Stomach (tissue), 9 donors: Measurements from ENCODE around the gene TMEM187. TPM values are rescaled to one million over a fixed set of nuclear protein-coding genes. Genes with fewer than 3 reads are reported as not detected.
A peak's percentile ranks its signal among the peaks of the same experiment; 100 is the strongest.

Source experiments
- DNase-seq, 2 donors: peaks; one replicate each; pipeline versions ENCODE4 v3.0.0 to v3.0.0-alpha.2; 2013 to 2019
- H3K27ac ChIP-seq, 5 donors: fragments of 200-600 bp in 4 of 5; sonication (generic) in 4 of 5; one replicate each; pipeline ENCODE4 v1.5.1; 2013 to 2019; ENCODE audit warnings: mild to moderate bottlenecking in 1 of 5, moderate library complexity in 1 of 5
- H3K27me3 ChIP-seq, 3 donors: fragments of 200-600 bp; sonication (generic); one replicate each; pipeline ENCODE4 v1.5.1; 2017 to 2019; ENCODE audit warnings: mixed run types in 1 of 3
- H3K36me3 ChIP-seq, 4 donors: fragments of 200-600 bp; sonication (generic); 1 replicate in 3 of 4; 2 replicates in 1 of 4; pipeline ENCODE4 v1.5.1; 2016 to 2019
- H3K4me1 ChIP-seq, 4 donors: fragments of 200-600 bp; sonication (generic); one replicate each; pipeline ENCODE4 v1.5.1; 2016 to 2019
- H3K4me3 ChIP-seq, 4 donors: fragments of 200-600 bp; sonication (generic) in 3 of 4; one replicate each; pipeline ENCODE4 v1.5.1; 2016 to 2019; ENCODE audit warnings: mild to moderate bottlenecking in 1 of 4
- H3K9me3 ChIP-seq, 4 donors: fragments of 200-600 bp; sonication (generic); one replicate each; pipeline ENCODE4 v1.5.1; 2016 to 2019
- CTCF ChIP-seq, 7 experiments: fragments of 450-650 bp in 4 of 7; fragments of 200-600 bp in 3 of 7; sonication (generic) in 3 of 7; IDR thresholded peaks; one replicate each; pipeline ENCODE4 v1.5.1; 2016 to 2019; ENCODE audit warnings: antibody characterized with exemption in 7 of 7, control low read depth in 2 of 7, mild to moderate bottlenecking in 1 of 7
- EP300 ChIP-seq: sonication (generic); formaldehyde crosslinking; IDR thresholded peaks from one replicate; pipeline ENCODE4 v1.6.1; 2017; ENCODE audit warnings: antibody characterized with exemption
- POLR2A ChIP-seq, 4 donors: fragments of 450-650 bp; IDR thresholded peaks; one replicate each; pipeline ENCODE4 v1.6.1; 2016; ENCODE audit warnings: antibody characterized with exemption in 4 of 4, control low read depth in 2 of 4, mild to moderate bottlenecking in 1 of 4, moderate library complexity in 1 of 4
- POLR2AphosphoS5 ChIP-seq, 3 donors: sonication (generic); formaldehyde crosslinking; IDR thresholded peaks; one replicate each; pipeline ENCODE4 v1.6.1; 2016; ENCODE audit warnings: antibody characterized with exemption in 3 of 3
- WGBS, 5 donors: extraction: QIAGEN DNeasy Blood & Tissue Kit in 3 of 5; methylation state at CpG; one replicate each; pipeline versions ENCODE4 v1.1.5 to v1.1.7; 2013 to 2018; 5-methylcytosine and 5-hydroxymethylcytosine counted together
- intact Hi-C: fragments of 100-400 bp; cut with DNase I; formaldehyde crosslinking; loops from one replicate; pipeline ENCODE4 v1.15.1; 2023; ENCODE audit warnings: low total_unique reads
- polyA plus RNA-seq, 3 donors: library from polyadenylated mRNA; stranded (reverse); fragments of 200-250 nt; gene quantifications; one replicate each; pipeline ENCODE4 v1.2.3, GENCODE V29; 2013
- small RNA-seq, 4 donors: library from RNA; depleted of rRNA; stranded (forward); fragments of <200 nt; gene quantifications; one replicate each; pipeline ENCODE3, GENCODE V24; 2016
- total RNA-seq, 5 donors: library from RNA; depleted of rRNA; stranded (reverse); fragments of >200 nt; gene quantifications; one replicate each; pipeline versions ENCODE4 v1.1.0 to v1.2.3, GENCODE V29; 2014 to 2016
- donor health status: healthy with polysubstance abuse.
- donor health status: Bipolar disorder and iron deficiency.
- donor health status: healthy.

TMEM187 gene
- total and polyA plus RNA-seq, 8 donors, result 0.89 to 16.2 (median 4.6) TPM; not detected in 1

GRCh38 chrX:154030715-154031305 lies 58.3 kb downstream of the TMEM187 start:
- intact Hi-C loops, result no loop called here
- H3K36me3 ChIP-seq, result peaks cover 9 to 53% (median 46%) of the 10 kb centered on the region in 4 donors
- TF ChIP-seq POLR2AphosphoS5 (IDR thresholded peaks at IDR 0.05) (no peak), EP300 (no peak), POLR2A (IDR thresholded peaks at IDR 0.05) (no peak), CTCF (IDR thresholded peaks at IDR 0.05) (no peak)
- no peak overlapping the region for H3K4me3 ChIP-seq
- H3K9me3 ChIP-seq, result no peaks in the 10 kb centered on the region
- no peak overlapping the region for H3K27ac ChIP-seq
- H3K4me1 ChIP-seq, result peaks cover 0 to 23% (median 10%) of the 10 kb centered on the region in 4 donors
- DNase-seq, result no peak
- peaks cover 0 to 5% (median 0%) of the 10 kb centered on the region in 3 donors for H3K27me3 ChIP-seq
- whole genome bisulfite sequencing, 5 donors, result 85 to 95% (median 90%) methylated on average over 24 to 29 of the region's 29 CpGs

GRCh38 chrX:154032160-154032559 lies 59.6 kb downstream of the TMEM187 start:
- peaks cover 9 to 49% (median 43%) of the 10 kb centered on the region in 4 donors for H3K36me3 ChIP-seq
- peak in 1 of 2 donors; percentile 38 for DNase-seq
- intact Hi-C loops, result no loop called here
- peaks cover 0 to 27% (median 10%) of the 10 kb centered on the region in 4 donors for H3K4me1 ChIP-seq
- H3K27ac ChIP-seq, result no peak overlapping the region
- TF ChIP-seq EP300 (no peak), CTCF (IDR thresholded peaks at IDR 0.05) (no peak), POLR2A (IDR thresholded peaks at IDR 0.05) (no peak), POLR2AphosphoS5 (IDR thresholded peaks at IDR 0.05) (no peak)
- no peaks in the 10 kb centered on the region for H3K9me3 ChIP-seq
- peaks cover 0 to 5% (median 0%) of the 10 kb centered on the region in 3 donors for H3K27me3 ChIP-seq
- H3K4me3 ChIP-seq, result no peak overlapping the region
- WGBS, 5 donors, result 77 to 87% (median 80%) methylated on average over 7 to 11 of the region's 11 CpGs

GRCh38 chrX:154032653-154033052 lies 60.1 kb downstream of the TMEM187 start:
- TF ChIP-seq POLR2A (IDR thresholded peaks at IDR 0.05), result no peak
- no peak for TF ChIP-seq CTCF (IDR thresholded peaks at IDR 0.05)
- TF ChIP-seq EP300, result no peak
- Histone ChIP-seq H3K9me3 (no peaks in the 10 kb centered on the region), H3K4me1 (peaks cover 0 to 27% (median 10%) of the 10 kb centered on the region in 4 donors), H3K27me3 (peaks cover 0 to 5% (median 0%) of the 10 kb centered on the region in 3 donors), H3K27ac (no peak overlapping the region), H3K4me3 (no peak overlapping the region), H3K36me3 (peaks cover 9 to 44% (median 38%) of the 10 kb centered on the region in 4 donors)
- intact Hi-C loops, result no loop called here
- no peak for DNase-seq
- 67 to 72% (median 71%) methylated on average over 1 to 9 of the region's 9 CpGs for WGBS, 5 donors

Small RNAs within 50 kb of the gene (small RNA-seq; reads per million reads assigned to genes)
- 0 reads per million in 4 donors for gene MIR3202-1

Other genes with a start within 250 kb of the TMEM187 start
- 100 to 1,000 TPM in 1 of 5 donors, 10 to 100 TPM in 3, under 1 TPM in 1; 0.58 to 121 (median 75.9) TPM for gene BCAP31, start 248.4 kb upstream of the TMEM187 start, total RNA-seq
- gene BCAP31, start 248.4 kb upstream of the TMEM187 start, polyA plus RNA-seq, result 100 to 1,000 TPM in 1 of 3 donors, 10 to 100 TPM in 2; 49.6 to 156 (median 88.0) TPM
- 10 to 100 TPM in 3 of 5 donors, 1 to 10 TPM in 2; 2.4 to 22.3 (median 14.5) TPM for gene ABCD1, start 247.9 kb upstream of the TMEM187 start, total RNA-seq
- gene ABCD1, start 247.9 kb upstream of the TMEM187 start, polyA plus RNA-seq, result 1 to 10 TPM; 3.2 to 3.7 (median 3.4) TPM
- 10 to 100 TPM in 3 of 5 donors, 1 to 10 TPM in 2; 1.8 to 49.2 (median 18.7) TPM for gene PLXNB3, start 208.5 kb upstream of the TMEM187 start, total RNA-seq
- gene PLXNB3, start 208.5 kb upstream of the TMEM187 start, polyA plus RNA-seq, result 10 to 100 TPM in 1 of 3 donors, 1 to 10 TPM in 2; 5.2 to 11.9 (median 6.0) TPM
- gene SRPK3, start 191.7 kb upstream of the TMEM187 start, total RNA-seq, result 1 to 10 TPM in 3 of 5 donors, not detected in 2; 1.1 to 3.6 (median 1.6) TPM
- gene SRPK3, start 191.7 kb upstream of the TMEM187 start, polyA plus RNA-seq, result 1 to 10 TPM in 1 of 3 donors, under 1 TPM in 2; 0.35 to 1.7 (median 0.46) TPM
- gene IDH3G, start 178.4 kb upstream of the TMEM187 start, total RNA-seq, result 100 to 1,000 TPM in 1 of 5 donors, 10 to 100 TPM in 4; 31.0 to 186 (median 54.0) TPM
- 10 to 100 TPM; 52.3 to 57.7 (median 54.4) TPM for gene IDH3G, start 178.4 kb upstream of the TMEM187 start, polyA plus RNA-seq
- gene SSR4, start 178.1 kb upstream of the TMEM187 start, total RNA-seq, result 100 to 1,000 TPM in 3 of 5 donors, 10 to 100 TPM in 2; 13.9 to 186 (median 150) TPM
- 100 to 1,000 TPM; 554 to 717 (median 646) TPM for gene SSR4, start 178.1 kb upstream of the TMEM187 start, polyA plus RNA-seq
- 10 to 100 TPM in 1 of 5 donors, 1 to 10 TPM in 4; 4.6 to 11.1 (median 6.7) TPM for gene PDZD4, start 142.2 kb upstream of the TMEM187 start, total RNA-seq
- gene PDZD4, start 142.2 kb upstream of the TMEM187 start, polyA plus RNA-seq, result 1 to 10 TPM; 2.1 to 5.5 (median 3.4) TPM
- 10 to 100 TPM in 1 of 5 donors, 1 to 10 TPM in 3, under 1 TPM in 1; under 0.01 to 19.1 (median 2.8) TPM for gene L1CAM, start 86.6 kb upstream of the TMEM187 start, total RNA-seq
- gene L1CAM, start 86.6 kb upstream of the TMEM187 start, polyA plus RNA-seq, result 1 to 10 TPM in 1 of 3 donors, under 1 TPM in 2; 0.62 to 3.1 (median 0.76) TPM
- gene AVPR2, start 68.1 kb upstream of the TMEM187 start, total RNA-seq, result under 1 TPM in 1 of 5 donors, not detected in 4; 0.37 TPM
- gene AVPR2, start 68.1 kb upstream of the TMEM187 start, polyA plus RNA-seq, result 1 to 10 TPM in 2 of 3 donors, under 1 TPM in 1; 0.19 to 1.4 (median 1.1) TPM
- gene ARHGAP4, start 46.5 kb upstream of the TMEM187 start, total RNA-seq, result 10 to 100 TPM; 18.5 to 93.9 (median 67.7) TPM
- 10 to 100 TPM; 24.9 to 35.5 (median 25.2) TPM for gene ARHGAP4, start 46.5 kb upstream of the TMEM187 start, polyA plus RNA-seq
- 10 to 100 TPM; 23.2 to 63.8 (median 35.6) TPM for gene NAA10, start 37.7 kb upstream of the TMEM187 start, total RNA-seq
- gene NAA10, start 37.7 kb upstream of the TMEM187 start, polyA plus RNA-seq, result 100 to 1,000 TPM; 114 to 161 (median 125) TPM
- 1 to 10 TPM in 2 of 5 donors, not detected in 3; 2.3 to 8.3 TPM for gene RENBP, start 28.1 kb upstream of the TMEM187 start, total RNA-seq
- 10 to 100 TPM in 1 of 3 donors, 1 to 10 TPM in 2; 4.4 to 12.7 (median 8.1) TPM for gene RENBP, start 28.1 kb upstream of the TMEM187 start, polyA plus RNA-seq
- 10 to 100 TPM; 13.2 to 61.6 (median 35.3) TPM for gene HCFC1, start 936 bp upstream of the TMEM187 start, total RNA-seq
- 10 to 100 TPM in 2 of 3 donors, 1 to 10 TPM in 1; 9.0 to 13.9 (median 12.6) TPM for gene HCFC1, start 936 bp upstream of the TMEM187 start, polyA plus RNA-seq
- 100 to 1,000 TPM in 2 of 5 donors, 10 to 100 TPM in 3; 25.5 to 211 (median 75.2) TPM for gene IRAK1, start 47.1 kb downstream of the TMEM187 start, total RNA-seq
- 10 to 100 TPM; 52.1 to 73.9 (median 59.1) TPM for gene IRAK1, start 47.1 kb downstream of the TMEM187 start, polyA plus RNA-seq
- 10 to 100 TPM; 14.5 to 47.9 (median 23.5) TPM for gene MECP2, start 125.0 kb downstream of the TMEM187 start, total RNA-seq
- 10 to 100 TPM; 10.7 to 14.7 (median 11.0) TPM for gene MECP2, start 125.0 kb downstream of the TMEM187 start, polyA plus RNA-seq
- gene OPN1LW, start 171.5 kb downstream of the TMEM187 start, total RNA-seq, result not detected
- not detected for gene OPN1LW, start 171.5 kb downstream of the TMEM187 start, polyA plus RNA-seq
- gene OPN1MW, start 209.8 kb downstream of the TMEM187 start, total RNA-seq, result not detected
- not detected for gene OPN1MW, start 209.8 kb downstream of the TMEM187 start, polyA plus RNA-seq
- not detected for gene OPN1MW2, start 247.0 kb downstream of the TMEM187 start, total RNA-seq
- not detected for gene OPN1MW2, start 247.0 kb downstream of the TMEM187 start, polyA plus RNA-seq